GM18868 (cell line): ENCODE data around the gene HADHA.

Experiments used
- ATAC-seq: cut with Tn5 transposase; IDR thresholded peaks from one replicate; pipeline ENCODE4 v1.9.1; 2021; ENCODE audit warnings: mild to moderate bottlenecking, moderate library complexity; ENCODE audit not compliant: unreplicated experiment

Gene HADHA

DNA sequence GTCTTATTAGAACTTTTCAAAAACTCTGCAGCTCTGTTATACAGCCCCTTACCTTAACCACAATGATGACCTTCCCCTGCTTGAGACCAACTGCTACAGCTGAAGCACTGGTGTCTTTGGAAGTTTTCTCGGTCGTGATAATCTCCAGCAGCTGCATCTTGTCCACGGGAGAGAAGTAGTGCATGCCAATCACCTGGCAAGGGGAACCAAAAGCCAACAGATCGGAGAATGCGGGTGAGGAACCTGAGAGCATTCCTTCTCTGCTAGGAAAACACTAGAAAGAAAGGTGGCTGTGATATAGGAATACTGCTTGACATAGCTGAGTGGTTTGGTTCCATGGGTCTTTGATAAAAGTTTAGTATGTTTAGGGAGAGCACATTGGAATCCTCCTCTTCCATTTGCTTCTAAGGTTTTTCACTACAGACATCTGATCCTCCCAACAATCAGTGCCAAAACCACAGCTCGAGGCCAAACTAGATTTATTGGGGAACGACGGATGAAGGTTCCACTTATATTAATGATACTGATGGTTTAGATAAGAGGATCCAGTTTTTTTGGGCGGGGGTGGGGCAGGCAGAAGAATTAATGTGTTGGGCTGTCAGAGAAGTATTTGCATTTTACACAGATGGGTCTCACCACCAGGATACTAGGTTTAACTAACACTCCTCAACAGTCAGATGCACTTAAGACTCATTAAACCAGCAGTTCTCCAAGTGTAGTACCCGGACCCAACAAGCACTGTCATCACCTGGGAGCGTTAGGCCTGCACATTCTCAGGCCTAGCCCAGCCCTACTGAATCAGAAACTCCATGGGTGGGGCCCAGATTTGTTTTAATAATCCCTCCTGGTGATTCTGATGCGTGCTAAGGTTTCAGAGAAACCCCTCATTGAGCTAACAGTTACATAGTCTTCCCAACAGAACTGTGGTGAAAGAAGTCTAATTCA is 49.1 kb downstream of the HADHA start:
- no peak for ATAC-seq

GRCh38 chr2:26193578-26194231 is 50.7 kb downstream of the HADHA start:
- no peak for ATAC-seq

DNA sequence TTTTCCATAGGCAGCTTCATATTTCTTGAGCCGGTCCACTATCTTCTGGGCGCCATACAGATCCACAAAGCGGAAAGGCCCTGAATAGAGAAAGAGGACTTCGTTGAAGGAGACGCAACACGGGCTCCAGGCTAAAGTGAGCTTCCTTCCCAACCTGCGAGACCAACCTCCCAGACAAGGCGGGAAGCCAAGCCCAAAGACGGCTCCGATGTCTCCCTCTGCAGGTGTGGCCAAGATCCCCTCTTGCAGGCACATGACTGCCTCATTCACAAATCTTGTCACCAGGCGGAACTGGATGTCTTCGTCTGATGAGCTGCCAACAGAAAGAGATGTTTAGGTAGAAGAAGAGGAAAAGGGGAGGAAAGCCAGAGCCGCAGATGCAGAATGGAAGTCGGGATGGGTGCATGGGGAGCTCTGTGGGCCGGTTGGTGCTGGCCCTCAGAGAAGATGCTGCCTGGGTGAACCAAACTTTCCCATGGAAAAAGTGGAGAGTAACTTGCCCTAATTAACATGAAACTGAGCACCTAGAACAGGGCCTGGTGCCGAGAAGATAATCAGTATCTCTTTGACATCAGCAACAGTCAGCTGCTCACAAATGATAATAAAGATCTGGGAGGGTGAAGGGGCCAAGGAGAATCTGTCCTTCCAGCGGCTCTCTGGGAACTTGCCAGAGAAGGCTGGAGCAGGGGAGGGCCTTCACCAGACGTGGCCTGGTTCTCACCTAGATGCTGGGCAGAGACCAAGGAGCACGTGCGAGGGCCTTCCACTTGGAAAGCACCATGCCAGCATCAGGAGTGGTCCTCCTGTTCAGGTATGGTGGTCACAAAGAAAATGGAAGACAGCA is 52.9 kb downstream of the HADHA start:
- ATAC-seq = no peak

GRCh38 chr2:26190369-26190768 is 54.1 kb downstream of the HADHA start:
- ATAC-seq = no peak

DNA sequence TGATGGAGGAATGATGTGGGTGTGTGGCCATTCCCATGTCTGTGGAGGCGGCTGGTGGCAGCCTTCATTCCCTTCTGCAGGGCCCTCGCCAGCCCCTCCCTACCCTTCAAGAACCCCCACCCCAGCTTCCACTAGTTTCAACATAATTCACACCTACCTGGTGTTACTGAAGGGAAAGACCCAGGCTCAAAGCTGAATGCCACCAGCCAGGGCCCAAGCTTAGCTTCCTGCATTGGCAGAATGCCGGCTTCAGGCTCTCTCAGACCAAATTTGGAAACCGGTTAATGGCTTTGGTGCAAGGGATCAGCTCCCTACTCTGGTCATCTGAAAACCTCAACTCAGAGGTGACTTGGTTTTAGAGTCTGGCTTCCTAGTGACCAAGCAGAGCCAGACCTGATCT is 54.7 kb downstream of the HADHA start:
- ATAC-seq = no peak

- ATAC-seq = no peak
Observed at GRCh38 chr2:26189123-26189522, 55.3 kb downstream of the HADHA start.

- ATAC-seq = no peak
Observed at GRCh38 chr2:26187537-26188104, 56.8 kb downstream of the HADHA start.

- no peak for ATAC-seq
Observed at GRCh38 chr2:26187114-26187513, 57.3 kb downstream of the HADHA start.

DNA sequence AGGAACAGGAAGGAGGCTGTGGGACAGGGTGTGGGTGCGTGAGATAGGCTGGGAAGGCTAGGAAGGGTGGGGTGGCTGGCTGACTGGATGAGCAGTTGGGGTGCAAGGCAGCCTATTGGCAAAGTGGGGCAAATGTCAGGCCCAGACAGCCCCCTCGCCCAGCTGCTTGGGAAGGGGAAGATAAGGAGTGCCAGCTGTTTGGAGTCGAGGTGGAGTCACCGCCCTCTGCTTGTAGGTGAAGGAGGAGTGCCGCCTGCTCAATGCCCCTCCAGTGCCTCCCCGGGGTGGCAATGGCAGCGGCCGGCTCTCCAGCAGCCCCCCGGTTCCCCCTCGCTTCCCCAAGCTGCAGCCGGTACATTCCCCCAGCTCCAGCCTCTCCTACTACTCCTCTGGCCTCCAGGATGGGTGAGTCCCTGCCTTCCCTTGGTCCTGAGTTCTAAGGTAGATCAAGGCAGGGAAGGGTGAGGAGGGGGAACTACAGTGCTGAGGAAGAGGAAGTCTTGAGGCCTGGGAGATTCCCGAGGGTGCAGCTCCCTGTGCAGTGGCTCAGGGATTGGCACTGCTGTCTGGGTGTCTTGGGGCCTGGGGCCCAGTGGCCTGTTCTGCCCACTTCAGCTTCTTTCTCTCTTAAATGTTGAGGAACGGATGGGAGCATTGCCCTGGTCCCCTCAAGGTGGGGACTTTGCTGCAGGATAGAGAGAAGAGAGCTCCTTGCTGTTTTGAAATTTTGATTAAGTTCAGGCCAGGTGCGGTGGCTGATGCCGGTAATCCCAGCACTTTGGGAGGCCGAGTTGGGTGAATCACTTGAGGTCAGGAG is 58.3 kb downstream of the HADHA start:
- ATAC-seq = no peak

DNA sequence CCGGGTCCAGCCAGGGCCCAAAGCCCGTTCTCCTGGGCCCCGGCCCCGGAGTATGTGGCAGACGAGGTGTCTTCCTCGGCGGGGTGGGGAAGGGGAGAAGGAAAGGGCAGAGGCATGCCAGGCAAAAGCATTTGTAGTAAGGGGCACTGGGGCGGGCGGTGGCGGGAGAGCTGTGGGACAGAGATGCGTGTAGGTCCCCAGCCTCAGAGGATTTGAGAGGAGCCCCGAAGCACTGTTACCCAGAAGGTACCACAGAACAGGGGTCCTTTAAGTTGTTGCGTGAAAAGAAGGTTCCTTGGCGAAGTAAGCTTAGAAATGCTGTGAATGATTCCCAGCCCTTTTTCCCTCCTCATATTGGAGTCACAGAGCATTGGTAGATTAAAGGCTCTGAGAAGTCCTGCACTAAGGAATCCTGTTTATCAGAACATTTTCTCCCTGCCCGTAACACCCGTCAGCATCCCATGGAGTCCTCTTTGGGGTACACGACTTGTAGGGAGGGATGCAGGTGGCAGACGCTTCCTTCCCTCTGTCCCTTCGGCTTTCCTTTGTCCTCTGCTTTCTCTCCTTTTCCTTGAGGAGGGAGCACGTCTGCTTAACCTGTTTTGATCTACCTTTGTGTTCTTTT is 59.0 kb downstream of the HADHA start:
- no peak for ATAC-seq

DNA sequence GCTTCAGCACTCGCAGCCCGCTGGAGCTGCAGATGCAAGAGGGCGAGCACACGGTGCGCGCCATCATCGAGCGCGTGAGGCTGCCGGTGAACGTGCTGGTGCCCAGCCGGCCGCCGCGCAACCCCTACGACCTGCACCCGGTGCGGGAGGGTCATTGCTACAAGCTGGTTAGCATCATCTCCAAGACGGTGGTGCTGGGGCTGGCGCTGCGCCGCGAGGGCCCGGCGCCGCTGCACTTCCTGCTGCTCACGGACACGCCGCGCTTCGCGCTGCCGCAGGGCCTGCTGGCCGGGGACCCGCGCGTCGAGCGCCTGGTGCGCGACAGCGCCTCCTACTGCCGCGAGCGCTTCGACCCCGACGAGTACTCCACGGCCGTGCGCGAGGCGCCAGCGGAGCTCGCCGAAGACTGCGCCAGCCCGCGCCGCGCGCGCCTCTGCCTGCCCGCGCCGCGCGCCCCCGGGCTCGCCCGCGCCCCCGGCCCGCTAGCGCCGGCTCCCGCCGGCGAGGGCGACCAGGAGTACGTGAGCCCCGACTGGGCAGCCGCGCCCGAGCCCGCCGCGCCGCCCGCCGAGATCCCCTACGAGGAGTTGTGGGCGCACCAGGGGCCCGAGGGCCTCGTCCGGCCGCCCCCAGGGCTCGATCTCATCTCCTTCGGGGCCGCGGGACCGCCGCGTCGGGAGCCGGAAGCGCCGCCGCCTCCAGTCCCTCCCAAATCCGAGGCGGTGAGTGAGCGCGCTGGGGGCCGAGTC is 59.7 kb downstream of the HADHA start:
- peak; percentile 81 for ATAC-seq

- ATAC-seq = no peak
Observed at GRCh38 chr2:26184121-26184520, 60.3 kb downstream of the HADHA start.

- no peak for ATAC-seq
Observed at GRCh38 chr2:26182887-26183630, 61.4 kb downstream of the HADHA start.

GRCh38 chr2:26182441-26182840 is 62.0 kb downstream of the HADHA start:
- ATAC-seq = no peak

GRCh38 chr2:26179446-26179913 is 65.0 kb downstream of the HADHA start:
- ATAC-seq = no peak

GRCh38 chr2:26178746-26179436 is 65.5 kb downstream of the HADHA start:
- no peak for ATAC-seq

- ATAC-seq = no peak
Observed at GRCh38 chr2:26178246-26178645, 66.2 kb downstream of the HADHA start.

GRCh38 chr2:26177122-26177521 is 67.3 kb downstream of the HADHA start:
- ATAC-seq = no peak
